NCI-H446 treated with DMSO at 0.1 percent for 48 hours (cell line): ENCODE data around the gene CDK11B.
"Not testable (repeated sequence)": the region's sequence is repeated elsewhere in the genome, so short reads cannot be mapped to it uniquely, and the experiment has no call there.

Experiments
- DNase-seq: peaks from one replicate; lab custom pipeline; 2025; lab: John Stamatoyannopoulos, UW

CDK11B gene

DNA sequence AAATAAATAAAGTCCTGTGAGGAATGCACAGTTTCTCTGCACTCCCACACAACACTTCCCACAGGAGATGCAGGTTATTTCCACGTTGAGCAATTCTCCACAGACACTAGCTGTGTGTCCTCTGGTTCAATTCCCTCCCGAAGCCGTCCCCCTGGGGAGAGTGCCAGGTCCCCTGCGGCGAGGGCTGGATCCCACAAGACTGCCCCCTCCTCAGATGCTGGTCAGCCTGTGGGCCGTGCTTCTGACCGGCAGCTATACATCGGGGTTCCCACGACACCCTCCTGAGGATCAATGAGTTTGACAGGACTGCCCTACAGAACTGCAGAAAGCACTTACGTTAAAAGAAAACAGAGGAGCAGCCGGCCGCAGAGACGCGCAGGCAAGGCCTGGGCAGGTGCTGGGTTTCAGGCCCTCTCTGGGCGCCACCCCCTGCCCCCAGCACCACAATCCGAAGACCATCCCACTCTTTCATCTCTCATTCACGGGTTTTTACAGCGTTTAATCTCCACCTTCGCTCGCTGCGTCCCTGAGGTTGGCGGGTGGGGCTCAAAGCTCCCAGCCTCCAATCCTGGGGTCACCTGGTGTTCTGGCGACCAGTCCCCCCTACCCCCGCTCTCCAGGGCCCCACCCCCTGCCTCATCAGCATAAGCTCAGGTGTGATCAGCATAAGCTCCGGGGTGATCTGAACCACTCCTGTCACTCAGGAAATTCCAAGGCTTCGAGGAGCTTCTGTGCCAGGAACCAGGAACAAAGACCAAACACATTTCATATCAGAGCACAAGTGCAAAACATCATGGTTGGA, 24.5 kb upstream of the CDK11B start:
- no peak for DNase-seq

- DNase-seq, result no peak
Observed at GRCh38 chr1:1680912-1681273, 22.1 kb upstream of the CDK11B start.

GRCh38 chr1:1680031-1680911, 21.5 kb upstream of the CDK11B start:
- DNase-seq, result no peak

DNA sequence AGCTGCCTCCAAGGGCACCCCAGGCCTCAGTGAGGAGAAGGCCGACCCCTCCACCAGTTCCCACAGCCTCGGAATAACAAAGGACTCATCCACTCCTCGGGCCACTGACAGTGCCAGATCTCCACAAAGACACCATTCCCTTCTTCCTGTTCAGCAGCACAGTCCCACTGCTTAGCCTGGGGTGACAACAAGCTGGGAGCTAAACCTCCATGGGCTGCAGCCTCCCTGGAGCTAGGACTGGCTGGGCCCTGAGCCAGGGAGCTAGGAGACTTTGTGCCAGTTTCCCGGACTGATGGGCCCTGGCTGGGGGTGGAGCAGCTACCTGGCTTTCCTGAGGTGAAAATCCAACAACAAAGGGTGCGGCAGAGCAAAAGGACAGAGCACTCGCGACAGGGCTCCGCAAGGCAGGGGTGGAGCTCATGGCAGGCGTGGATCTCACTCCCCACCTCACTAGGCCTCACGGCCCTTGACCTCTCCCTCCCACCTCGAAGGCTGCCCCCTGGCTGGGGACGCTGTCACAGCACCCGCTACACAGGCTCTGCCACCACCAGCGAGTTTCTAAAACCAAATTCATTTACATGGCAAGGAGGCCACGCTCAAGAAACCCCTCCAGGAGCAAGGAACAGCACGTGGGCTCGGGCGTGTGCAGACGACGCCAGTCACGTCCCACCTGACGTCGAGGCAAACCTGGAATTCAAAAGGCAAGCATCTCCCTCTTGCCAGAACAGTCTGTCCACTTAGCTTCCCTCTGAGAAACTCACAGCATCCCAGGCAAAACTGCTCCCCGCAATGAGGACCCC, 20.0 kb upstream of the CDK11B start:
- DNase-seq, result no peak

- no peak for DNase-seq
Observed at GRCh38 chr1:1677718-1678580, 19.1 kb upstream of the CDK11B start.

DNA sequence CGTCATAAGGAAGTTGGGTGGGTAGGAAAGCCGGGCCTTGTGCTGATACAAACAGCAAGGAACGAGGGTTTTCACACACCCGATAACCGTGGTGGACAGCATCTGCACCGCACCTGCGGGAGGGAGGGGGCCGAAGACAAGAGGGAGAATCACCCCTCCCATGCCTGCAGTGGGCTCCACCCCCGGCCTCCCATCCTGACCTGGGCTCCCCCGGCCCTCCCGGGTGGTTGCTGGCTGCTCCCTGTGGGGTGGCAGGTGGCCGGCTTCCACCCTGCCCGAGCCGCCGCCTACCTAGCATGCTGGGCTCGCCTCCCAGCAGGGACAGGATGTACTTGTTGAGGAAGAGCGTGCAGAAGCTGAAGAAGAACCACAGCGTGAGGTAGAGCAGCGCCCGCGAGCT, 17.3 kb upstream of the CDK11B start:
- not testable (repeated sequence) for DNase-seq

- not testable (repeated sequence) for DNase-seq
Observed at GRCh38 chr1:1675218-1675617, 16.4 kb upstream of the CDK11B start.

DNA sequence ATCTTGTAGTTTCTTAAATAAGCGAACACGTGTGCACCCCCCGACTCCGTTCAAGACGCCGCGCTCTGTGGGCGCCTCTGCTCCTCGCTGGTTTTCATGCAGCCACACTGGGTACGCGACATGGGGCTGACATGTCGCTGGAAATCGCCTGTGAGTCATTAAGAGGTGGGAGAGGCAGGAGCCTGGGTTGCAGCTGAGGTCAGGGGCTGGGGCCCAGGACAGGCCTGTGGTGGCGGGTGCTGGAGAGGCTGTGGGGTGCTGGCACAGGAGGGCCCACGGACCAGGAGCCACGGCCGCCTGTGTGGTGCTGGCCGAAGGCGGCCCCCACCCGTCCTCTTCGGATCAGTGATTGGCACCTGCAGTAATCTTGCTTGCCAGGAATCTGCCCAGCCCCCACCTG, 16.0 kb upstream of the CDK11B start:
- DNase-seq, result not testable (repeated sequence)

DNA sequence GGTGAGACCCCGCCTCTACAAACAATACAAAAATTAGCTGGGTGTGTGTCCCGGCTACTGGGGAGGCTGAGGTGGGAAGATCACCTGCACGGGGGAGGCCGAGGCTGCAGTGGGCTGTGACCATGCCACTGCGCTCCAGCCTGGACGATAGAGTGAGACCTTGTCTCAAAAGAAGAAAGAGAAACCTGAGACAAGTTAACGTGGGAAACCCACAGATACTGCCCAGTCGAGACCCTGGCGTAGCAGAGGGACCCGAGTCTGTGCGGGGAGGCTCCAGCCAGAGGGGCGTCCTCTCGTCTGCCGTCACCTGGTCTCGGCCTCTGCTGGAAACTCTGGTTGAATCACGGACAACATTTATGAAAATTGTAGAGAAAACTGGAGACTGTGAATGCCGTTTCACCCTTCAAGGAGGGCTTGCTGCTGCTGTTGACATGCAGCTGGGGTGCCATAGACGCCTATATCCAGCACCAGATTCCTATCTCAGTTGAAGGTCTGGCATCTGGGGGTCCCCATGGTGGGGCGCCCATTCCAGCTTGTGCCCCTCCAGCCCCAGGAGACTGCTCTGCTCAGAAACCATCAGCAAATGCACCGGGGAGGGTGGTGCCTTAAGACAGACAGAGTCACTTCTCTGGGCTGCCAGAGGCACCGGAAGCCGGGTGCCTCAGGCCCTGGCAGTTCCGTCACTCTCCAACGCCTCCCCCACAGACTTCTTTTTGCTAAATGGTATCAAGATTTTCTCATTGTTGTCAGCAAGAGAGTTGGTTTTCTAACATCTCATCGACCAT, 13.6 kb upstream of the CDK11B start:
- DNase-seq, result no peak

DNA sequence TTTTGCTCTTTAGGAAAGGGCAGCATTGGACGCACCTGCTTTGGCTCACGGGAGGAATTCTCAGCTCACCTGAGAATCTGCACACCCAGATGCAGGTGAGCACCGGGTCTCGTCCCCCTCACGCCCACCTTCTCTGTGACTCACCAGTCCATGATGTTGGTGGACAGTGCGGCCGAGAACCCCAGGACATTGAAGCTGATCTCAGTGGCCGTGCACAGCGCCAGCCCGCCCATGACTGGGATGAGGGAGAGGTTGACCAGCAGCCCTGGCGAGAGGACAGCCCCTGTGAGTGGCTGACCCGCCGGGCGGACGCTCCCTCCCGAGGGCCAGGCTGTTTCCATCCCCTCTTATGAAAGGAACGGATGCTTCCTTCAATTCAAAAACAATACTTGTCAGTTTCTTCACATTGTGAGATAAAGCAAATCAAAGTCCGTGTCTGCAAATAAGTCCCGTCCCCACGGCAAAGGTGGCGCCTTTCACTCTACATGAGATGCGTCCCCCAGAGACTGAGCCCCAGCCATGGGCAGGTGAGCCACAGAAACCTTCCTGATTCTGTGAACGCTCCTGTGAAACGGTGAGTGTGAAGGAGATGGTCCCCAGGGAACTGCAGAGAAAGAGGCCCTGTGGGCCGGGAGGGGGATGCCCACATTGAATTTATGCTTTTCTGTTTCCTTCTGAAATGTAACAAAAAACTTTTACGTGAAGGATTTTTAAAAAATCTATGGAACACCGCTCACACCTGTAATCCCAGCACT, 12.7 kb upstream of the CDK11B start:
- DNase-seq, result no peak

- no peak for DNase-seq
Observed at GRCh38 chr1:1670866-1671265, 12.1 kb upstream of the CDK11B start.

DNA sequence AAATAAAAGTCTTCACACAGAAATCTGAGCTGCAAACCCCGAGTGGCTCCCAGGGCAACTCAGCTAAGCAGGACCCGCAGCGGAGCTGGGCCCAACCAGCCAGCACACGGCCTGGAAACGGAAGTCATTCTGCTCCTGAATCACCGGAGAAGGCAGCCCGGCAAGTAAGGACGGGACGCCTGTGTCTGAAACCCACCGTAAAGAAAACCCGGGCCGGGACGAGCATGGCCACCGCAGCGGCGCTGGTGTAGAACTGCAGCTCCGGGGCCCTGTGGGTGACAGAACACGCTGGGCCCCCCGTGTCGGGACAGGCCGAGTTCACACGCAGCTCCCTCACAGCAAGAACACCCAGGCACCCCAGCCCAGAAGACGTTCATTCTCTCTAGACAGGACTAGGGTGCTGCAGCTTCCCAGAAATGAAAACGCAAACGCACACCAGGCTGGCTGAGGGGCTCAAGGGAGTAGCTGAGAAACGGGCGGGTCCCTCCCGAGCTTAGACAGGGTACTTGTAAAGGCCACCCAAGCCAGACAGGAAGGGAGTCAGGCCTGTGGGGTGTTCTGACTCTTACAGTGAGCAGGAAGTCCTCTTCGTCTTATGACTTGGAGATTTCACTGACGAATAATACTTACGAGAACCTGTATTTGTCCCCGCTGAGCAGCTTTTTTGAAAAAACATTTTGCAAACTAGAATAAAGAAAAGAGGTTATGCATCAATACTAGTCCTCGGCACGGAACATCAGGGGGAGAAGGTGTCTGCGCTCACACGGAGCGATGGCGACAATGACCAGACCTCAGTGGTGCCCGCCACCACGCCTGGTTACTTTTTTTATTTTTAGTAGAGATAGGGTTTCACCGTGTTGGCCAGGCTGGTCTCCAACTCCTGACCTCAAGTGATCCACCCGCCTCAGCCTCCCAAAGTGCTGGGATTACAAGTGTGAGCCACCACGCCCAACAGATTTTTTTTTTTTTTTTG, 10.9 kb upstream of the CDK11B start:
- no peak for DNase-seq

- no peak for DNase-seq
Observed at GRCh38 chr1:1666526-1666925, 7.7 kb upstream of the CDK11B start.

DNA sequence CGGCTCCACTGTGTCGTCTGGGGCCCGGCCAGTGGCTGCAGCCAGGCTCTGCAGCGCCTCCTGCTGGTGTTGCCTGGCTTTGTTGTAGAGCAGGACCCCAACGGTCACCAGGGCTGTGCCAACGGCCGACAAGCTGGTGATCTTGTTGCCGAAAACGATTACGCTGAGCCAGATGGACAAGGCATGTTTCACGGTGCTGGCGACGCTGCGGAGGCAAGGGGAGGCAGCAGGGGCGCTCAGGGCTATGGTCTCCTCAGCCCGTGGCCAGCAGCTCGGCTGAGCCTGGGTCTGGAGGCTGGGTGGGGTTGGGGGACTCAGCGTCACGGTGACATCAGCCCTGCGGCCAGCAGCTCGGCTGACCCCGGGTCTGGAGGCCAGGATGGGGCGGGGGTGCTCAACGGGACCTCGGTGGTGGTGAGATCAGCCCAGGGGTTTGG, 7.0 kb upstream of the CDK11B start:
- DNase-seq, result no peak

DNA sequence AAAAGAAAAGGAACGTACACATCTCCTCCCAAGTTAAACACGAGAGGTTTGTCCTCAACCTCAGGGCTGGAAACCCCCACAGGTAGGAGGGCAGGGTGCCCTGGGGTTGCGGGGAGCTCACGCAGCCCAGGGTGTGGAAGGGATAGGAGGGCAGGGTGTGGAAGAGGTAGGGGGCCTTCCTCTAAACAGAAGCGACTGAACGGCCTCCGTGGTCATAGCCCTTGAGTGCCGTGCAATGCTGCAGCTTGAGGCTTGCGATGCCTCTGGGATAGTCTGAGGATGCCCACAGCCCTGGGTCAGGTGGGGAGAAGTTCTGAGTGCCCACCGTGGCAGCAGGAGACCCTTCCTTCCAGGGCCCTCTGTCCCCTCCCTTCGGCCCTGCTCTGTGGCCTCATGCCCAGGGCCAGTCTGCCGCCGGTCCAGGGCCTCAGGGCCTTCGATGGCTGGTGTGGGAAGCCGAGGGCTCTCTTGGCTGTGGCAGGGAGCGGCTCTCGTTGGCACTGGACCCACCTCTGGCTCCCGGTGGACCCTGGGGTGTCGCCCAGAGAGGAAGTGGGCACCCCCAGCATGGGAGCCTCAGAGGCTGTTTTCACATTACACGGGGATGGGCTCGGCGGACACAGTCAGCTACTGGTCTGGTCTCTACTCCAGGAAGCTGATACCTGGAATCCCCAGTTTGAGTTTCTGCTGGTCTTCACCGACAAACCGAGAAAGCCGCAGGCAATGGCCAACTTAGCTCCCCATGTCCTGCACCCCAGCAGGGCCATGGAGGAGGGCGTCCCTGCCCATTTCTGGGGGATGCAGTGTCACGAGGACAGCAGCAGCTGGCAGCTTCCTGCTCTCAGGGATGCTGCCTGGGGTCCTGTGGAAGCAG, 6.4 kb upstream of the CDK11B start:
- no peak for DNase-seq

DNA sequence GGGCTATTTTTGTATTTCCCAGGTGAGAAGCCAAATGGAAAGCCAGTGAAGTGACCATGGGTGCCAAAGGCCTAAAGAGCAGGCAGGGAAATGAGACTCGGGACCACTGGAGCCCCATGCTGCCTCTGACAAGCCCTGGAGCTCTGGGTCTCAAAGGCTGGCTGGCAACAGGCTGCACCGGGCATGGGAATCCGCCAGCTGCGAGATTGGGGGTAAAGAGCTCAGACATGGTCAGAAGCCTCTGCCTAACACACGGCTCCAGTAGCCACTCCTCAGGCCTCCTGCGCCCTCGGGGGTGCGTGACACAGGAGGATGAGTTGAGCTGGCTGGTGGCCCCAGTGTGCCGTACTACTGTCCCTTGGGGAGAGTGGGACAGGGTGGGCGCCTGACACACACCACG, 5.5 kb upstream of the CDK11B start:
- DNase-seq, result not testable (repeated sequence)

DNA sequence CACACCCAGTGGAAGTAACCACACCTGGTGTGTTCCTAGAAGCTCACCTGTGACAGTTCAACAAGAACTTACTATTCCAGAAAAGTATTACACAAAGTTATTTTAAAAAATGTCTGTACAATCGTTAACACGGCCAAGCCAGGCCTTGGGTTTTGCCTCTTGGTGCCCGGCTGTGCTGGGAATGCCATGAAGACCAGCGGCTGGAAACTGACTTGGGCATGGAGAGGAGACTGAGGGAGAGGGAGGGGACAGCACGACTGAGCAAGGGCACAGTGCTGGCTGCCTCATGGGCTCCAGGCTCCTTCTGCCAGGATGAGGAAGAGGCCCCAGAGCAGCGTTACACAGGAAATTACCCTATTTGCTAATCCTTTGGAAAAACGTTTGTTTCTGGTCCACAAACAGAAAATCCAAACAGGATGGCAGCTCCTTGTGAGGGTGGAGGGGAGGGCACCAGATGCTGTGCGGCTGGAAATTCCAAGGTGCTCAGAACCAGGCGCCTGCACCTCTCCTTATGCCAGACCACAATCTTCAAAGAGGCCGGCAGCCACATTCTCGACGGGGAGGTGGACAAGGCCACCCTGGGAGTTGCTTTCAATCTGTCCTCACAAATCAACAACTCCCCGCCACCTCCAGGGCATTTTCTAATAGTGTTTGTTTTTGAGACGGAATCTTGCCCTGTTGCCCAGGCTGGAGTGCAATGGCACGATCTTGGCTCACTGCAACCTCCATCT, 4.2 kb upstream of the CDK11B start:
- DNase-seq, result not testable (repeated sequence)
